Measurements from ENCODE around the gene ABCD3.

- TF ChIP-seq POLR2A (IDR thresholded peaks at IDR 0.05) (no peak), EP300 (IDR thresholded peaks at IDR 0.05) (no peak)
Observed at GRCh38 chr1:94401206-94401605, 17.0 kb upstream of the ABCD3 start.

Measured in tibial nerve (tissue), 3 donors.